NCI-H1417 treated with DMSO at 0.1 percent for 48 hours (cell line): Measurements from ENCODE around the gene ANXA11.
"Not testable (repeated sequence)": the region's sequence is repeated elsewhere in the genome, so short reads cannot be mapped to it uniquely, and the experiment has no call there.

Experiments
- DNase-seq: peaks from one replicate; lab custom pipeline; 2025; lab: John Stamatoyannopoulos, UW

The ANXA11 gene

DNA sequence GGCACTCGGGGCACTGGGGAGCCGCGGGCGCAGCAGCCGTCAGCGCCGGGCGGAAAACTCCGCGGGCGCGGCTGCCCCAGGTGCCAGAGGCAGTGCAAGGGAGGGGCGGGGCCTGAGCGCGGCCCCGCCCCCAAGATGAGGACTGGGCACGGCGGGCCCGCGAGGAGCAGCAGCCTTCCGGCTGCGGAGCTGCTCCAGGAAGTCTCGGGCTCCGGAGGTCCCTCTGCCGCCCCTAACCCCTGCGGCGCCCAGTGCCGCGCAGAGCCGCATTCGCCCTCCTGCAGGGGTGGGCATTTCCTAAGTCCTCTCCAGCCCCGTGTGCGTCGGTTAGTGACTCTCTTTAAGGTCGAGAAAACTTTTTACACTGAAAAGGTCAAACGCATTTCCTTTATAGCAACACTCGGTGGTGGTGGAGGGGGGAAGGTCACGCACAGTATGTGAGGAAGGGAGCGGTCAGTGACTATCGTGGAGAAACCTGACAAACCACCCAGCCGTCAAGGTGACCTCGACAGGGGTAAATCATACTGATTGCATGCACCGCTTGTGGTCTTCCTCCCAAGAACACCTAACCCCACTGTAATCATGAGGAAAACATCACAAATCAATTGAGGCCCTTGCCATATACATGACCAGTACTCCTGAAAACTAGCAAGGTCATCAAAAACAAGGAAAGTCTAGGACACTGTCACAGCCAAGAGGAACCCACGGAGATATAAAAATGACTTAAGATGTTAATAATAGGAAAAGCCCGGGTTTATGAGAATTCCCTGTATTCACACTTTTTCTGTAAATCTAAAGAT lies at the start of gene ANXA11:
Gene ANXA11 (minus strand): TSS at position 61 of the 800 bp plus-strand sequence. CDS start 32,676 bp downstream, outside the sequence.
- DNase-seq, result no peak

DNA sequence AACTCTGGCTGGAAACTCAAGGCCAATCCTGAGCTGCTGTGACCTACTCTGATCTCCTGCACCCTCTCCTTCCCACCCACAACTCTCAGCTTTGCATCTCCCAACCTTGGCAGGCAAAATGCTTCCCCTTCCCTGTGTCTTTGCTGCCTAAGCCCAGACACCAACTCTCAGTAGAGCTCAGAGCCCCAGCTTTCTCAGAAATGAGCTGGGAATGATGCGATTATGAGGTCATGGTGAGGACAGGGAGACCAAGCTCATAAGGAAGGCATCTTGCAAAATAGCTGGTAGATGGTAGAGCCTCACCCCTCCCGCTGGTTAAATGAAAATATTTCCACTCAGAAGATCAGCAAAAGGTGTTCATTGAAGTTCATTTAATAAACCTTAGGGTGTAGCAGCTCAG lies 49.4 kb upstream of the ANXA11 start:
- DNase-seq, result not testable (repeated sequence)

DNA sequence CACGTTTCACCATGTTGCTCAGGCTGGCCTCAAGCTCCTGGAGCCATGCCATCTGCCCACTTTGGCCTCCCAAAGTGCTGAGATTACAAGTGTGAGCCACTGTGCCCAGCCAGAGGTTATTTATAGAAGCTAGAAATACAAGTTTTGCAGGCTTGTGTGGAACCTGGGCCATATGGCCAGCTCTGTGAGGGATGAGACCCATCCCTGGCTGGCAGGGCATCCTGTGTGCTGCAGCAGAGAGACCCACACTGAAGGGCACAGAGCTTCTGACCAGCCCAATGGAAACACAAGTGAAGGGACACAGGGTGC lies 48.6 kb upstream of the ANXA11 start:
- DNase-seq, result not testable (repeated sequence)

DNA sequence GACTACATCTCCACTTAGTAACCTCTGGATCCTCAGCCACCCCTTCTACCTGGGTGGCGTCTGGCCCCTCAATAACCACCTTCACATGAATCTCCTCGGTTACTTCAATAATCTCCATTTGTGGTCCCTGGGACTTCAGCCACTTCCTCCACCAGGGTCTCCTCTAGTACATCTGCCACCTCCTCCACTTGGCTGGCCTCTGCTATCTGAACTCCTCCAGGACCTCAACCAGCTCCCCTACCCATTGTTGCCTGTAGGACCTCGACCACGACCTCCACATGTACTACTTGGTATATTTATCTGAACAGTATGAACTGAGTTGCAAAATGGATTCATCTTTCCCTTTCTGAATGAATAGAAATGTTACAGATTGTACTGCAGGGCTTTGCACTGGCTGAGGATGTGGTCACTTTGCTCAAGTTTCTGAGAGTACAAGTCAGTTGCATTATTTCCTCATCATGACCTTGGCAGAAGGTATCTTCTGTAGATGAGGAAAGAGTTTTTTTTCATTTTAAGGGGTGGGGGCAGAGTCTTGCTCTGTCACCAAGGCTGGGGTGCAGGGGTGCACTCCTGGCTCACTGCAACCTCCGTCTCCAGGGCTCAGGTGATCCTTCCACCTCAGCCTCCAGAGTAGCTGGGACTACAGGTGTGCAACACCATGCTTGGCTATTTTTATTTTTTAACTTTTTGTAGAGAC lies 48.1 kb upstream of the ANXA11 start:
- no peak for DNase-seq

DNA sequence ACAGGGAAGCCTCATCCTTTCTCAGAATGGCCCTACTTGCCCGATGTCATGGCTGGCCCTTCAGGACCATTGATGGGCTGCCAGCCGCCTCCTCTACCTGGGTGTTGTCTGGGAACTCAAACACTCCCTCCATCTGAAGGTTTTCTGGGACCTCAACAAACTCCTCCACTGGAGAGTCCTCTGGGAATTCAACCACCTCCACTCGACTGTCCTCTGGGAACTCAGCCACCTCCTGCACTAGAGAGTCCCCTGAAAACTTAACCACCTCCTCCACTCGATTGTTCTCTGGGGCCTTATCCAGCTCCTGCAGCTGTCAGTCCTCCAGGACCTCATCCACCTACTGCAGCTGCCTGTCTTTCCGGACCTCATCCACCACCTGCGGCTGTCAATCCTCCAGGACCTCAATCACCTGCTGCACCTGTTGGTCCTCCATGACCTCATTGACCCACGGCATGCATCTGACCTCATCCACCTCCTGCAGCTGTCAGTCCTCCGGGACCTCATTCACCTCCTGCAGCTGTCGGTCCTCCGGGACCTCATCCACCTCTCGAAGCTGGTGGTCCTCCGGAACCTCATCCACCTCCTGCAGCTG lies 47.1 kb upstream of the ANXA11 start:
- no peak for DNase-seq

DNA sequence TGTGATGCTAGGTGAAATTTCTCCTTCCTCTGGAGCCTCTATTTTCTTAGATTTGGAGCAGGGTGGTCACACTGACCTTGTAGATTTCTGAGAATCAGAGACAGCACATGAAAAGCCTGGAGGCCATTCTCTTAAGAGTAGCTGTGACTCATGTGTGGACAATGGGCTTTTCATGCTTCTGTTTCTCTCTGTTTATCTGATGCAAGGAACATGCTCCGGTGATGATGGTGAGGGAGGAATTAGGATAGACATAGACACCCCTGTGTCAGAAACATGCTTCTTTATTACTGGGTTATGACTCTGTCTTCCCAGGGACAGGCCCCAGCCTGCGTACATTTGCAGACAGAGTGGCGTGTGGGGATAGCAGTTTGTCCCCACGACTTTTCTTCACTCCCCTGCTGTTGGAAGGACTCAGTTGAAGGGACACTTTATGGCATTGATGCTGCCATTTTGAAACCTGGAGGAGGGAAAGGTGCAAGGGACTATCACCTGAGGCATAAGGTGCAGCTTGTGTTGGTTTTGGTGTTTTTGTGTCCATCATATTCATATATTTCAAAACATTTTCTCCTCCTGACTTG lies 46.5 kb upstream of the ANXA11 start:
- not testable (repeated sequence) for DNase-seq

DNA sequence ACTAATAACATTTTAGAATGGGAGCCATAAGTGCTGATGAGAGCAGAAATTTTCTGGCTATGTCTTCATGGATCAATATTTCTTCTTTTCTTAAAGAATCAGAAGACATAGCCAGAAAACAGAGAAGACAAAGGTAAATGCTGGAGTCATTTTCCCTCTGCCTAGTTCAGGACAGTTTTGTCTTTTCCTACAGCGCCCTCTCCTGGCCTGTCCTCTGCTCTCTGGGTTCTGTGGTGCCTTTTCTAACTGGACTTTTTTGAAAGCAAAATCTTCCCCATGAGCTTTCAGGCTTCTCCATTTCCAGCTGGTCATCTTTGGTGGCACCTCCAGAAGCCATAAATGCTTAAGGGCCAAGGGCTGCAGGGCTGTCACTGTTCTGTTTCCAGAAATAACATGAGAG lies 45.1 kb upstream of the ANXA11 start:
- not testable (repeated sequence) for DNase-seq

DNA sequence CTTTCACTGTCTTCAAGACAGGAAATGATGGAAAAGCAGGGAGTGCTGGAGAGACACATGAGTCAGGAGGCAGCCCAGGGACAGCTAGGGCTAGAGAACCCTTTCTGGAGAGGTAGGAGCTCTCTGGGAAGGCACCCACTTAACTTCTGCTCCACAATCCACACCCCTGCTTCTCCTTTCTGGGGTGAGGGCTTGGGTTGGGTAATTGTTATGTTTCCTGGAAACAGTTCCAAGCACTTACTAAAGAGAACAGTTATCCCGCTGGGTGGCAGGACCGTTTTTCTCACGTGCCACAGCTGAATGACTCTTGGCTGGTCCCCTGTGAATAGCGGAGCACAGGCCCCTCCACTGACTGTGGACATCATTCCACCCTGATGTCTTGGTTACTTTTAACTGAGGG lies 44.6 kb upstream of the ANXA11 start:
- not testable (repeated sequence) for DNase-seq

DNA sequence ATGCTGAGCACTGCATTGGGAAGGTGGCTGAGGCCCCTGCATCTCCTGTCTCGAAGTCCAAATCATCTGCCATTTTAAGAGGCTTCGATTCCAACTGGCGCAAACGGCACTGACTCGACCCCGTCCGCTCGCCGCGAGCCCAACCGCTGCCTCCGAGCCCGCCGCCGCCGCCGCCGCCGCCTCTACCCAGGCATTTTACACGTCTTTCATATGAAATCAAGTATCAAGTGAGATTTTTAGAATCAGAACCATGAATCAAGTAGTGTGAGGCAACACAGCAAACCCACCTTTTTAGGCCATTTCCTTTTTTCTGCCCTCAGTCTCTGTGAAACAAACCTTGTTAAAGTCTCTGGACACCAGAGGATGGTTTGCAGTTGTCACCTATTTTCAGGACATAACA lies 42.3 kb upstream of the ANXA11 start:
- DNase-seq, result not testable (repeated sequence)

DNA sequence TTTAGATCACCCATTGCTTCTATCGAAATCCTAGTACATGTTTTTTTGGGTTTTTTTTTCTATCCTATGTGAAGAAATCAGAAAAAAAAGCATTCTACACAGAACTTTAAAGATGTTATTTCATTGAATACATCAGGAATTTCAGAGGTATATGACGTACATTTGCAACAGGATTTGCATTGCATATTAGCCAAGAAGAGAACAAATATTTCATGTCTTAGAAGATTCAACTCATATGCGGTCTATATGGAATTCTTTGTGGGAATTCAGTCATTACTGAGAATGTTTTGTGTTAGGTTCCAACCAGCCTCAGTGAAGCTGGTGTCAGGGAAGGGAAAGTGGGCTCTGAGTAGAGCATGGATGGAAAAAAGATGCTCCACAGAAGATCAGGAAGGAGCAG lies 39.0 kb upstream of the ANXA11 start:
- DNase-seq, result not testable (repeated sequence)

DNA sequence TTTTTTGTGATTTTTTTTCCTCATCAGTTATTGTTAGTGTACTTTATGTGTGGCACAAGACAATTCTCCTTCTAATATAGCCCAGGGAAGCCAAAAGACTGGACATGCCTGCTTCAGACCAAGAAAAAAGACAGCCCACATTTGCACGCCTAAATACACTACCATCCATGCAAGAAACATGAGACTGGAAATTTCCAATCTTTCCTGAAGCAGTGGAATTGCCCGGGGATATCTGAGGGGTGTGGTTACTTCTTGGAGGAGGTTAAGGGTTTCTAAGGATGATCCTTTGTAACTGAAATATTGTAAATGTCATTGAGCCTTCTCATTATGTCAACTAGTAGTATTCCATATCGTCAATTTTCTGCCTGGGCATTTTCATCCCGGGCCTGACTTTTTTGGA lies 37.0 kb upstream of the ANXA11 start:
- DNase-seq, result not testable (repeated sequence)

DNA sequence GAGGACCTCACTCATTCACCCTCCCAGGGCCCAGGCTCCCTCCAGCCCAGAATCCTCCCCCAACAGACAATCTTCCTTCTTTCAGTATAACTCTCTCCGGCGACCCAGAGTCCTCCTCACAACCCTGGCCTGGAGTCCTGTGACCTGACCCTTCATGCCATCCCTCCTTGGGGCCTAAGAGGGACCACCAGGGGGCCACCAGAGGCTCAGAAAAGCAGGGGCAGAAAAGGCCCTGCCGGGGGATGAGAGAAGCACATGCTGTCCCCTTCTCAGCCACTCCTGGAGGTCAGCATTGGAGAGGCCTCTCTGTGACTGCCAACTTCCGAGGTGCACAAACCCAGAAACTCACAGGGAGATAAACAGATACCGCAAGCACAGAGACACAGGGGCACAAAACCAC lies 31.1 kb upstream of the ANXA11 start:
- not testable (repeated sequence) for DNase-seq

DNA sequence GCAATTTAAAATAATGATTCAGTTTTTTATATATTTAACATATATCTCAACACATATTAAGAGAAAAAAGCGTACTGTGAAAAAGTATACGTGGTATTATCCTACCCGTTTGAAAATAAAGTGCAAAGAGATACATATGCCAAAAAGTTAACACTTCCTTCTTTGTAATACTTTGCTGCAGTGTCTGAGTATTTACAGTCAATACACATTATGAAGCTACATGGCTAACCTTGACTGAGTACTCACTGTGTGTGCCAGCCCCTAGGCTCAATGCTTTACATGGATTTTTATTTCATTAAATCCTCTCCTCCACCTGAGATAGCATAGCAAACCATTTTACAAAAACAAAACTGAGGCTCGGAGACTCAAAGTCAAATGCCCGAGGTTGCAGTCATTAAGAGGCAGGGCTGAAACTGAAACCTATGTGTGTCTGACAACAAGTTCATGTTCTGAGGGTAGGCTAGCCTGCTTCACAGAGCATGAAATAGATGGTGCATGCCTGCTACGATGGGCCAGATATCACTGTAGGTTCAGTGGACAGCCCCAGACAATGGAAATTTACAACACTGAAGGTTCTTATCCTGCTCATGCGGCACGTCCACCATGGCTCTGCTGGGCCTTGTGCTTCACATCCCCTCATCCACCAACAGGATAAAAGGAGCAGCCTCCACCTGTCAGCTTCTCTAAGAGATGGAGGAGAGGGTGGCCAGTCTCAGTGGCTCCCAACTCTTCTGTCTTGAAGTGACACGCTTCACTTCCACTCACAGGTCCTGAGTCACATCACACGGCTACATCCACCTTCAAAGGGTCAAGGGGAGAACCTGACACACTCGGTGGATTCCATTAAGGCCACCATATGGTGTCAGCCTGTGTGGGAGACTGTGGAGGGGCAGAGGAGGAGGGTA lies 29.2 kb upstream of the ANXA11 start:
- not testable (repeated sequence) for DNase-seq

DNA sequence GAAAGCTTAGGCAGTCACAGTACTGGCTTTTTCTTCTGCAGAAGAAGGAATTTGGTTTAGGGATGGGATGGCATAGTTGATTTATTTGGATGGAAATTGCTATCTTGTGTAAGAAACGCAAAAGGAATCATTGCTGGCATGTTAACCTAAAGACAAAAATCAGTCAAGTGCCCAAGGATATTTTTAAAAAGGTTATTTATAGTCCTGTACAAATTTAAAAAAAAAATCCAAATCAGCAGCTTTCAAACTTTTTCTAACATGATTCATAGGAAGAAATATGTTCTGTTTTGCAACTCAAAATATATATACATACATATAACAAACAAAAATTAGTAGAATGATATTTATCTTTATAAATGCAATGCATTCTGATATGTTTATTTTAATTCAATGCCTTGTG lies 28.5 kb upstream of the ANXA11 start:
- DNase-seq, result not testable (repeated sequence)

DNA sequence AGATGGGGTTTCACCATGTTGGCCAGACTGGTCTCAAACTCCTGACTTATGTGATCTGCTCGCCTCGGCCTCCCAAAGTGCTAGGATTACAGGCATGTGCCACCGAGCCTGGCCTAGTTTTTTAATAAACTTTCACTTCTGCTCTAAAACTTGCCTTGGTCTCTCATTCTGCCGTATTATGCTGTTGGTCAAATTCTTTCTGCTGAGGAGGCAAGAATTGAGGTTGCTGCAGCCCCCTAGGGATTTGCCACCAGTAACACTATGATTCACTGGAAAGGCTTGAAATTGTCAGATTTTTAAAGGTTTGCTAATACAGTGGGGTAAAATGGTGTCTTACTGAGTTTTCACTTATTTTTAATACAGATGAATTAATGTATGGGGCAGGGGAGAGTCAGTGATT lies 21.4 kb upstream of the ANXA11 start:
- DNase-seq, result not testable (repeated sequence)

DNA sequence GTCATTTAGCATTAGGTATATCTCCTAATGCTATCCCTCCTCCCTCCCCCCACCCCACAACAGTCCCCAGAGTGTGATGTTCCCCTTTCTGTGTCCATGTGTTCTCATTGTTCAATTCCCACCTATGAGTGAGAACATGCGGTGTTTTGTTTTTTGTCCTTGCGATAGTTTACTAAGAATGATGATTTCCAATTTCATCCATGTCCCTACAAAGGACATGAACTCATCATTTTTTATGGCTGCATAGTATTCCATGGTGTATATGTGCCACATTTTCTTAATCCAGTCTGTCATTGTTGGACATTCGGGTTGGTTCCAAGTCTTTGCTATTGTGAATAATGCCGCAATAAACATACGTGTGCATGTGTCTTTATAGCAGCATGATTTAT lies 17.7 kb upstream of the ANXA11 start:
- not testable (repeated sequence) for DNase-seq

DNA sequence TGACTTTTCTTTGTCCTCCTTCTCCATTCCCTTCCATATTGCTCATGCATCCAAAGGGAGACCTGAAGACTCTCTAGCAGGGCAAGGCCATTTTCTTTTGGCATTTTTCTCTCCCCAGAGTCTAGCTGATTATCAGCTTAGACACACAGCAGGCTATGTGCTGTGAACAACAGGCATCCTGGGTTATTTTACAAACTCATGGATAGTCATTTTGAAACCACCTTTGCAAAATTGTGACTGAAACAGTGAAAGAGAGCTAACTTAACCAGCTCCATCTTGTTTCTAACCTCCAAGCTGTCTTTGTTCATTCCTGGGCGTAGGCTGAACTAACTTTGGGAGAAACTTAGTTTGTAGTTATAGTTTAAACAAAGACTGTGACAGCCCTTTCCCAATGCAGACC lies 13.5 kb upstream of the ANXA11 start:
- DNase-seq, result not testable (repeated sequence)

DNA sequence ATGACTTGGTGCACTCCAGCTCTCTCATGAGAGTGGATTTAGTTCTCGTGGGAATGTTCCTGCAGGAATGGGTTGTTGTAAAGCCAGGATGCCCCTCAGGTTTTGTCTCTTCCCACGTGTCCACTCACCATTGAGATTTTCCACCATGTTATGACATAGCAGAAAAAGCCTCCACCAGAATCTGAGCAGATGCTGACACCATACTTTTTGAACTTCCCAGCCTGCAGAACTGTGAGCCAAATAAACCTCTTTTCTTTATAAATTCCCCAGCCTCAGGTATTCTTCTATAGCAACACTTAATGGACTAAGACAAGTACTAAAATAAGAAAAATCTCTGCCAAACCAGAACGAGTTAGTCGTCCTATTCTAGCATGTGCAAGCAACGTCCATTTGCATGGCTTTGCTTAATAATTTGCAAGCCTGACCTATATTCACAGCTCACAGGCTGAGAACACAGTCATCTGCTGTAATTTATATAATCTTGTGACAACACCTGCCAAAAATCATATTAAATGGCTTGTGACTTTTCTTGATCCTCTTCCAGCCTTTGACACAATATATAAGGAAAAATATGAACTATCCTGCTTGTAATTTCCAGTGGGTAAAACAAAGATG lies 9.1 kb upstream of the ANXA11 start:
- not testable (repeated sequence) for DNase-seq

DNA sequence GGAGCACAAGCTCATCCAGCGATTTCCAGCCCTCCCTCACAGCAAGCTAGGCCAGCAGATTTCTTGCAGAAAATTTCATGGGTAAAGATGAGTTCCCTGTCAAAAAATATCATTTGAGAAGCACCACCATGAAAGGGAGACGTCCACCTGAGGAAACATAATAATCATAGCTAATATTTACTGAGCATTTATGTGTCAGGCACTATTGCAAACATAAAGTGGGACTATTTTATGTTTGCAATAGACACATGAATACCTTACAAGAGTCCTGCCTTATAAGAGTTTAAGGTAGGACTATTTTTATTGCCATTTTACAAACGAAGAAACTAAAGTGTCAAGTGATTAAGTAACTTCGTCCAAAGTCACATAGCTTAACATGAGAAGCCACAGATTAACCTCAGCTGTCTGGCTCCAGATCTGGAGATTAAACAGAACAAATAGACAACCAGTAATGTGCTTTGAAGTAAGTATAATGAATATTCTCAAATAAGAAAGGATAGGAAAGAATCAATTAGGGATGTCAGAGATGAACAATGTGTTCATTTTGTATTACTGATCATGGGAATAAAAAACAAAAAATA lies 7.3 kb upstream of the ANXA11 start:
- not testable (repeated sequence) for DNase-seq

DNA sequence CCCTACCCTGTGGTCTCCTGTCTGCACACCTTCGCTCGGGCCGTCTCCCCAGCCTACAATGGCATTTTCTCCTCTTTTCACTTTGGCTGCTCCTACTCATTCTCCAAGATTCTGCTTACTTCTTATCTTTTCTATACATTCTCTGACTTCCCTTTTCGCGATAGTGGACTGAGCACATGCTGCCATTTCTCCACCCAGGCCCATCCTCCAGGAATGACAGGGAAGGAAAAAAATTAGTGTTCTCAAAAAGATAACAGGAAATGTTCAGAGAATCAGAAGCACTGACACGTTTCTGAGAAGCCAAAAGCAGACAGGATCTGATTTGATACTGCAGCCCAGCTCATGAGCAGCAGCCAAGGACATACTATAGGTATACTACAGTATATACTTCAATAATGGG lies 6.4 kb upstream of the ANXA11 start:
- DNase-seq, result no peak

DNA sequence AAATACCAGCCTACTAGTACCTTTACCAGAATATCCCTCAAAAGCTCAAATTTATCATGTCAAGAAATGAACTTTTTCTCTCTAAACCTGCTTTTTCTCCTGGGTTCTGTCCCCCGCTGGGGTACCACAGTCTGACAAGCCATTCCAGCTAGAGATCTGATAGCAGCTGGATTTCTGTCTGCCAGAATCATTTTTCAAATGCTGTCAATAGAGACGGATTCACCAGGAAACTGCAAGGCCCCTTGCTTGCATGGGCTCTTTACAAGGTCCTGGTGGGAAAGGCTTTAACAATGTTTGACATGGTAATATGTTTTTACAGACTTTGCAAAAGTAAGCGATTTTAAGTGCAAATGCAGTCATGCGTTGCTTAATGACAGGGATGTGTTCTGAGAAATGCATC lies 4.9 kb upstream of the ANXA11 start:
- DNase-seq, result no peak
